GM12878 (cell line): ENCODE measurements around the gene ALDH1L2. TPM values are rescaled to one million over a fixed set of nuclear protein-coding genes. Genes with fewer than 3 reads are reported as not detected.

Experiments
- ATAC-seq: fragments of 200-7000 bp; cut with Tn5 transposase; 3 replicates; pipeline ENCODE4 v1.9.1; 2020; ENCODE audit warnings: mild to moderate bottlenecking, moderate library complexity
- BruUV-seq: library from RNA; stranded (reverse); fragments of 400-500 nt; replicated peaks from 2 replicates; lab custom pipeline; 2021; lab: Mats Ljungman, UMichigan
- CTCF ChIA-PET: fragments of 300-600 bp; sonication (Branson Sonifier 250); formaldehyde crosslinking; extraction: SDS; loops from one replicate; lab custom pipeline; 2021; ENCODE audit warnings: inconsistent platforms; lab: Yijun Ruan, JAX
- POLR2A ChIA-PET: fragments of 350-600 bp; formaldehyde crosslinking; extraction: SDS; loops from one replicate; lab custom pipeline; 2021; ENCODE audit warnings: inconsistent platforms; lab: Charles Lee
- RAD21 ChIA-PET: fragments of 300-600 bp; sonication (Branson Sonifier 250); formaldehyde crosslinking; loops from one replicate; lab custom pipeline; 2023; ENCODE audit warnings: antibody characterized with exemption; ENCODE audit not compliant: unreplicated experiment; lab: Charles Lee
- SMC1A ChIA-PET: fragments of 300-600 bp; sonication (Branson Sonifier 250); formaldehyde crosslinking; loops from one replicate; lab custom pipeline; 2023; ENCODE audit not compliant: unreplicated experiment, uncharacterized antibody; lab: Charles Lee
- DNase-seq: peaks from one replicate; pipeline ENCODE4 v3.0.0-alpha.2; 2011; ENCODE audit warnings: low read depth, low spot score
- FAIRE-seq: peaks from 3 replicates; lab custom pipeline; 2011; peaks lifted over from hg19 to GRCh38; lab: Jason Lieb, UNC
- H2AFZ ChIP-seq: 2 replicates; pipeline ENCODE4 v1.6.0; 2011; ENCODE audit warnings: low read depth, low read length, control low read depth; ENCODE audit not compliant: control insufficient read depth
- H3K27ac ChIP-seq: 2 replicates; pipeline ENCODE4 v1.5.1; 2011; ENCODE audit warnings: control low read depth; ENCODE audit not compliant: control insufficient read depth, insufficient read depth
- H3K27me3 ChIP-seq, 2 experiments: replicated peaks in 1 of 2; 2 replicates each; pipeline versions ENCODE4 v1.6.0 to v1.6.1; 2011; ENCODE audit warnings: low read length in 1 of 2; ENCODE audit not compliant: control insufficient read depth in 2 of 2, insufficient read depth in 2 of 2
- H3K36me3 ChIP-seq, 2 experiments: 2 replicates each; pipeline ENCODE4 v1.5.1; 2011; ENCODE audit warnings: low read length in 1 of 2; ENCODE audit not compliant: control insufficient read depth in 2 of 2, insufficient read depth in 2 of 2
- H3K4me1 ChIP-seq: 2 replicates; pipeline ENCODE4 v1.6.1; 2011; ENCODE audit warnings: mild to moderate bottlenecking, low read length, moderate library complexity, mixed read lengths; ENCODE audit not compliant: control insufficient read depth, insufficient read depth
- H3K4me2 ChIP-seq: 2 replicates; pipeline ENCODE4 v1.6.0; 2011; ENCODE audit warnings: control low read depth; ENCODE audit not compliant: control insufficient read depth, insufficient read depth
- H3K4me3 ChIP-seq: fragments of 200-600 bp; sonication (generic); 2 replicates; pipeline ENCODE4 v1.5.1; 2016
- H3K79me2 ChIP-seq: 2 replicates; pipeline ENCODE4 v1.6.0; 2011; ENCODE audit warnings: low read length; ENCODE audit not compliant: control insufficient read depth, insufficient read depth
- H3K9ac ChIP-seq: 2 replicates; pipeline ENCODE4 v1.8.0; 2011; ENCODE audit warnings: low read length, control low read depth, mixed read lengths; ENCODE audit not compliant: control insufficient read depth, insufficient read depth
- H3K9me3 ChIP-seq: replicated peaks from 3 replicates; pipeline ENCODE4 v1.5.1; 2011; ENCODE audit warnings: mild to moderate bottlenecking, low read length; ENCODE audit not compliant: control insufficient read depth, insufficient read depth
- H4K20me1 ChIP-seq: 2 replicates; pipeline ENCODE4 v1.6.0; 2011; ENCODE audit not compliant: control insufficient read depth, insufficient read depth
- BCL11A ChIP-seq: IDR thresholded peaks from 2 replicates; pipeline ENCODE4 v1.6.1; 2011; ENCODE audit warnings: low read depth, low read length
- BMI1 ChIP-seq: fragments of 450-650 bp; IDR thresholded peaks from 2 replicates; pipeline ENCODE4 v1.6.1; 2016; ENCODE audit warnings: mild to moderate bottlenecking, moderate library complexity, borderline replicate concordance
- CBX5 ChIP-seq: sonication (generic); IDR thresholded peaks from 2 replicates; pipeline ENCODE4 v1.6.1; 2016; ENCODE audit warnings: low read depth, moderate library complexity, mild to moderate bottlenecking, inconsistent platforms
- CREB1 ChIP-seq: IDR thresholded peaks from 2 replicates; pipeline ENCODE4 v1.6.1; 2012; ENCODE audit warnings: low read depth, mild to moderate bottlenecking, inconsistent platforms
- ELK1 ChIP-seq: IDR thresholded peaks from 2 replicates; pipeline ENCODE4 v1.6.1; 2012; ENCODE audit warnings: low read depth, low read length, improper control_type of control experiment
- ETV6 ChIP-seq, 2 experiments: fragments of 450-650 bp in 1 of 2; IDR thresholded peaks in 1 of 2; conservative IDR thresholded peaks in 1 of 2; 2 replicates each; pipeline ENCODE4 v1.6.1; 2014; ENCODE audit warnings: antibody characterized with exemption in 1 of 2, borderline replicate concordance in 1 of 2, low read depth in 1 of 2, mild to moderate bottlenecking in 1 of 2, moderate library complexity in 1 of 2
- MEF2B ChIP-seq: fragments of 450-650 bp; IDR thresholded peaks from 2 replicates; pipeline ENCODE4 v1.6.1; 2018; ENCODE audit warnings: mild to moderate bottlenecking, moderate library complexity; ENCODE audit not compliant: partially characterized antibody, poor library complexity, severe bottlenecking
- MTA2 ChIP-seq: fragments of 450-650 bp; IDR thresholded peaks from 2 replicates; pipeline ENCODE4 v1.6.1; 2016; ENCODE audit warnings: low read depth, mild to moderate bottlenecking, moderate library complexity
- NBN ChIP-seq: fragments of 450-650 bp; IDR thresholded peaks from 2 replicates; pipeline ENCODE4 v1.6.1; 2016
- NFIC ChIP-seq: IDR thresholded peaks from 2 replicates; pipeline ENCODE4 v1.6.1; 2012; ENCODE audit warnings: low read depth, mild to moderate bottlenecking, inconsistent platforms, low read length, moderate library complexity
- NKRF ChIP-seq: fragments of 450-650 bp; conservative IDR thresholded peaks from 2 replicates; pipeline ENCODE4 v1.6.1; 2017; ENCODE audit warnings: mild to moderate bottlenecking, moderate library complexity
- NR2F1 ChIP-seq: fragments of 450-650 bp; conservative IDR thresholded peaks from 2 replicates; pipeline ENCODE4 v1.6.1; 2017; ENCODE audit warnings: mild to moderate bottlenecking
- PBX3 ChIP-seq: IDR thresholded peaks from 2 replicates; pipeline ENCODE4 v1.6.1; 2011; ENCODE audit warnings: mild to moderate bottlenecking, low read depth, low read length, moderate library complexity; ENCODE audit not compliant: insufficient replicate concordance
- POLR2A ChIP-seq: IDR thresholded peaks from 2 replicates; pipeline ENCODE4 v1.6.1; 2011; ENCODE audit warnings: low read depth, mild to moderate bottlenecking, low read length
- RAD21 ChIP-seq: IDR thresholded peaks from 2 replicates; pipeline ENCODE4 v1.6.1; 2011; ENCODE audit warnings: mild to moderate bottlenecking, low read depth, low read length, moderate library complexity; ENCODE audit not compliant: insufficient read depth
- RB1 ChIP-seq: fragments of 450-650 bp; formaldehyde crosslinking; IDR thresholded peaks from 2 replicates; pipeline ENCODE4 v1.6.1; 2017; ENCODE audit warnings: mild to moderate bottlenecking, borderline replicate concordance
- SMC3 ChIP-seq: IDR thresholded peaks from 2 replicates; pipeline ENCODE4 v1.6.1; 2011; ENCODE audit warnings: low read length, improper control_type of control experiment, borderline replicate concordance
- TCF12 ChIP-seq: IDR thresholded peaks from 2 replicates; pipeline ENCODE4 v1.6.1; 2011; ENCODE audit warnings: low read depth, mild to moderate bottlenecking, low read length
- ZBED1 ChIP-seq: IDR thresholded peaks from 2 replicates; pipeline ENCODE4 v1.6.1; 2016; ENCODE audit warnings: borderline replicate concordance
- in situ Hi-C: fragments of 300-500 bp; cut with MboI; formaldehyde crosslinking; loops from 9 replicates; pipeline ENCODE4 v1.14.3; 2018; ENCODE audit warnings: mixed read lengths
- intact Hi-C: fragments of 100-400 bp; cut with micrococcal nuclease; formaldehyde crosslinking; loops from one replicate; pipeline ENCODE4 v1.14.2; 2022; ENCODE audit not compliant: unreplicated experiment
- polyA plus RNA-seq, 11 experiments: library from polyadenylated mRNA; depleted of rRNA in 4 of 11; unstranded in 6 of 11; stranded (reverse) in 5 of 11; fragments of >200 nt; fragmentation: Nextera tagmentation in 4 of 11; fragmentation: Illumina TruSeq in 1 of 11; extraction: Ambion mirVana in 4 of 11; extraction: Trizol in 1 of 11; gene quantifications; 1 replicate in 1 of 11; 2 replicates in 10 of 11; pipeline versions ENCODE4 v1.2.1 to v1.2.3, GENCODE V29; 2011 to 2016; ENCODE audit warnings: inconsistent platforms in 2 of 11, missing spikeins in 2 of 11, low read depth in 1 of 11
- total RNA-seq, 4 experiments: library from RNA; depleted of rRNA in 3 of 4; stranded (reverse); fragments of >200 nt in 3 of 4; fragmentation: Illumina TruSeq in 1 of 4; extraction: Trizol in 1 of 4; gene quantifications; 2 replicates each; pipeline versions ENCODE4 v1.2.1 to v1.2.3, GENCODE V29; 2013 to 2021

Gene ALDH1L2
- total and polyA plus RNA-seq, 10 of the 15 experiments (the other 5 are each of a cell fraction or from before 2014, with no cell fraction given): 0.15 to 13.7 (median 8.5) TPM

- TF ChIP-seq NFIC (no peak), RAD21 (no peak), BMI1 (no peak)
Observed at GRCh38 chr12:105104762-105105161, 20.5 kb upstream of the ALDH1L2 start (continued).

- intact Hi-C loops (loop anchor here (10.0 kb wide), 1 partner anchor 638 kb away; no protein-coding TSS in a partner anchor), in situ Hi-C loops (no loop called here)
- peaks cover 2% of the 10 kb centered on the region for H3K79me2 ChIP-seq
- CTCF ChIA-PET: interaction anchor here (0.7 to 0.8 kb wide), 2 partner anchors 10 to 721 kb away, joined by 3 read pairs; no protein-coding TSS in a partner anchor
- 0 out of 2 replicates have a peak, but pooled peaks cover 4% of the 10 kb centered on the region for H3K4me1 ChIP-seq
- no peak for DNase-seq
- SMC1A ChIA-PET: interaction anchor here (1.6 kb wide), 1 partner anchor 49 kb away, joined by 4 read pairs; no protein-coding TSS in a partner anchor
- TF ChIP-seq RB1 (no peak), CBX5 (no peak), ELK1 (no peak), POLR2A (no peak), MEF2B (no peak), PBX3 (no peak), SMC3 (no peak), TCF12 (no peak), CREB1 (no peak), NKRF (no peak), ZBED1 (no peak), MTA2 (no peak), NFIC (no peak), BCL11A (no peak), NBN (no peak), NR2F1 (no peak), ETV6 (conservative IDR thresholded peaks at IDR 0.05 in 1 of 2, IDR thresholded peaks at IDR 0.05 in 1 of 2; ENCODE audit: borderline replicate concordance in 1 of 2, low read depth in 1 of 2) (no peak)
- no peak overlapping the region for H3K27ac ChIP-seq
- H2AFZ ChIP-seq: no peak overlapping the region
- no peak for FAIRE-seq
- H3K27me3 ChIP-seq: no peaks in the 10 kb centered on the region
- BruUV-seq: no TSS peak
- no peaks in the 10 kb centered on the region for H3K9me3 ChIP-seq
- H4K20me1 ChIP-seq: no peaks in the 10 kb centered on the region
- RAD21 ChIA-PET: no interaction called here
- H3K4me3 ChIP-seq: no peak overlapping the region
- H3K36me3 ChIP-seq: no peaks in the 10 kb centered on the region
- H3K9ac ChIP-seq: no peak overlapping the region
- no peak overlapping the region for H3K4me2 ChIP-seq
- POLR2A ChIA-PET: no interaction called here
- no peak for ATAC-seq
Observed at GRCh38 chr12:105102673-105103072, 18.4 kb upstream of the ALDH1L2 start.
